Neural cell (in vitro differentiated cells): ENCODE measurements around the gene TTYH3. TPM values are rescaled to one million over a fixed set of nuclear protein-coding genes. Genes with fewer than 3 reads are reported as not detected.

Source experiments
- H2AFZ ChIP-seq: fragments of 200-600, 300-800 bp; sonication (generic), shearing (Covaris generic); 2 replicates; pipeline ENCODE4 v1.6.0; 2014; ENCODE audit warnings: low read depth, mild to moderate bottlenecking, antibody characterized with exemption, low read length, moderate library complexity
- H3F3A ChIP-seq: fragments of 200-600 bp; shearing (Covaris generic); 2 replicates; pipeline ENCODE4 v1.6.1; 2016; ENCODE audit warnings: mild to moderate bottlenecking, moderate library complexity, mixed read lengths, antibody characterized with exemption, low read length; ENCODE audit not compliant: insufficient read depth, poor library complexity, severe bottlenecking
- H3K27ac ChIP-seq: fragments of 200-600, 300-800 bp; sonication (generic), shearing (Covaris generic); 2 replicates; pipeline ENCODE4 v1.5.1; 2014; ENCODE audit warnings: mild to moderate bottlenecking, low read length, moderate library complexity
- H3K27me3 ChIP-seq: fragments of 300-800, 200-600 bp; sonication (generic), shearing (Covaris generic); 2 replicates; pipeline ENCODE4 v1.6.0; 2014; ENCODE audit warnings: mild to moderate bottlenecking, low read depth, low read length, moderate library complexity; ENCODE audit not compliant: insufficient read depth
- H3K36me3 ChIP-seq: fragments of 300-800, 200-600 bp; sonication (generic), shearing (Covaris generic); 2 replicates; pipeline ENCODE4 v1.5.1; 2014; ENCODE audit warnings: mild to moderate bottlenecking, antibody characterized with exemption, low read length, moderate library complexity; ENCODE audit not compliant: insufficient read depth
- H3K4me2 ChIP-seq: fragments of 300-800, 200-600 bp; sonication (generic), shearing (Covaris generic); 2 replicates; pipeline ENCODE4 v1.6.0; 2014; ENCODE audit warnings: mild to moderate bottlenecking, low read length
- H3K4me3 ChIP-seq: fragments of 300-800, 200-600 bp; sonication (generic), shearing (Covaris generic); 2 replicates; pipeline ENCODE4 v1.5.1; 2014; ENCODE audit warnings: mild to moderate bottlenecking, low read length, moderate library complexity
- H3K79me2 ChIP-seq: fragments of 200-600 bp; shearing (Covaris generic); replicated peaks from 2 replicates; pipeline ENCODE4 v1.6.0; 2014; ENCODE audit warnings: mild to moderate bottlenecking, low read length, moderate library complexity; ENCODE audit not compliant: insufficient read depth
- H3K9ac ChIP-seq: fragments of 300-800, 200-600 bp; sonication (generic), shearing (Covaris generic); 2 replicates; pipeline ENCODE4 v1.6.1; 2016; ENCODE audit warnings: mild to moderate bottlenecking, low read length, mixed read lengths
- H3K9me2 ChIP-seq: fragments of 200-600 bp; shearing (Covaris generic); 2 replicates; pipeline ENCODE4 v1.6.1; 2016; ENCODE audit warnings: mild to moderate bottlenecking, low read length, mixed read lengths; ENCODE audit not compliant: insufficient read depth
- H3K9me3 ChIP-seq: fragments of 200-600, 300-800 bp; sonication (generic), shearing (Covaris generic); 2 replicates; pipeline ENCODE4 v1.6.1; 2016; ENCODE audit warnings: mild to moderate bottlenecking, mixed run types, low read length, moderate library complexity, mixed read lengths
- H4K20me1 ChIP-seq: fragments of 200-600 bp; shearing (Covaris generic); 2 replicates; pipeline ENCODE4 v1.6.1; 2016; ENCODE audit warnings: mild to moderate bottlenecking, mixed run types; ENCODE audit not compliant: insufficient read depth
- EP300 ChIP-seq: fragments of 450-650 bp; conservative IDR thresholded peaks from 2 replicates; pipeline ENCODE4 v1.6.1; 2014; ENCODE audit warnings: antibody characterized with exemption, mild to moderate bottlenecking, moderate library complexity; ENCODE audit not compliant: poor library complexity, severe bottlenecking
- EZH2 ChIP-seq: fragments of 200-600, 300-800 bp; shearing (Covaris generic), sonication (generic); IDR thresholded peaks from 2 replicates; pipeline ENCODE4 v1.6.1; 2014; ENCODE audit warnings: antibody characterized with exemption, low read length, borderline replicate concordance, mild to moderate bottlenecking; ENCODE audit not compliant: insufficient read depth, poor library complexity, severe bottlenecking
- MXI1 ChIP-seq: fragments of 450-650 bp; conservative IDR thresholded peaks from 2 replicates; pipeline ENCODE4 v1.6.1; 2014; ENCODE audit warnings: antibody characterized with exemption, mild to moderate bottlenecking; ENCODE audit not compliant: poor library complexity, severe bottlenecking
- POLR2AphosphoS5 ChIP-seq: IDR thresholded peaks from 2 replicates; pipeline ENCODE4 v1.6.1; 2012
- RAD21 ChIP-seq: fragments of 450-650 bp; conservative IDR thresholded peaks from 2 replicates; pipeline ENCODE4 v1.6.1; 2014; ENCODE audit warnings: antibody characterized with exemption, mild to moderate bottlenecking, moderate library complexity
- SMC3 ChIP-seq: fragments of 450-650 bp; conservative IDR thresholded peaks from 2 replicates; pipeline ENCODE4 v1.6.1; 2014; ENCODE audit warnings: antibody characterized with exemption, mild to moderate bottlenecking, moderate library complexity; ENCODE audit not compliant: poor library complexity
- TAF1 ChIP-seq: IDR thresholded peaks from 2 replicates; pipeline ENCODE4 v1.6.1; 2012; ENCODE audit warnings: low read depth
- polyA plus RNA-seq: library from polyadenylated mRNA; depleted of rRNA; stranded (reverse); fragments of >200 nt; gene quantifications from 2 replicates; pipeline ENCODE4 v1.2.3, GENCODE V29; 2014
- TF ChIP-seq, protein P1 (sequence below): IDR thresholded peaks from 2 replicates; pipeline ENCODE4 v1.6.1; 2012; ENCODE audit warnings: borderline replicate concordance
- TF ChIP-seq, protein P2 (sequence below): fragments of 450-650 bp; IDR thresholded peaks from 2 replicates; pipeline ENCODE4 v1.5.1; 2014; ENCODE audit warnings: antibody characterized with exemption, mild to moderate bottlenecking, moderate library complexity; ENCODE audit not compliant: poor library complexity, severe bottlenecking

The TTYH3 gene
- polyA plus RNA-seq, 1 donor from 2014 or later: 17.0 TPM

DNA sequence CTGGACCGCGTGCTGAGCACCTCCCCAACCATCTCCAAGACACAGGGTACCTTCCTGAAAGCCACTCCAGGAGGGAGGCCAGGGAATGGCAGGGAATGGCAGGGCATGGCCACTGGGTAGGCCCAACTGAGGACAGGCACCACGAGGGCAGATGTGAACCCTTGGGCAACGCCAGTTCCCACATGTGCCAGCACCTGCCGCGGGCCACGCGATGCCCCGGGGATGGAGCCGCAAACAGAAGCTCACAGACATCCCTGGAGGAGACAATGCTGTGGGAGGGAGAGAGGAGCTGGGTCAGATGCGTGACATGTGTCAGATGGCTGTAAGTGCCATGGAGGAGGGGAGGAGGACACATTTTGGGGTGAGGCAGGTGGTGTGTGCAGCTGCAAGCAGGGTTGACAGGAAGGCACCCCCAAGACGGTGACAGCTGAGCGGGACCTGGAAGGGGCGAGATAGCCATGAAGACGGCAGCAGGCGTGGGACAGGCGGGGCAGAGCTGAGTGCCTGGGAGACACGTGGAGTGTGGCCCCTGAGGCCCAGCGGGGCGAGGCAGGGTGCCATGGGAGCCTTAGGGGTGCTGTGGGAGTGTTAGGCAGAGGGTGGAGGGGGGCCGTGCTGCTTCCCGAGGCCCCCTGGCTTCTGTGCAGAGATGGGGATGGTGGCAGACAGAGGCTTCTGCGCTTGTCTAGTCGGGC is 45.3 kb upstream of the TTYH3 start:
- TF ChIP-seq TAF1 (no peak), POLR2AphosphoS5 (no peak), RAD21 (no peak), EZH2 (no peak), EP300 (no peak), SMC3 (no peak), MXI1 (no peak)
- TF ChIP-seq, protein P1, sequence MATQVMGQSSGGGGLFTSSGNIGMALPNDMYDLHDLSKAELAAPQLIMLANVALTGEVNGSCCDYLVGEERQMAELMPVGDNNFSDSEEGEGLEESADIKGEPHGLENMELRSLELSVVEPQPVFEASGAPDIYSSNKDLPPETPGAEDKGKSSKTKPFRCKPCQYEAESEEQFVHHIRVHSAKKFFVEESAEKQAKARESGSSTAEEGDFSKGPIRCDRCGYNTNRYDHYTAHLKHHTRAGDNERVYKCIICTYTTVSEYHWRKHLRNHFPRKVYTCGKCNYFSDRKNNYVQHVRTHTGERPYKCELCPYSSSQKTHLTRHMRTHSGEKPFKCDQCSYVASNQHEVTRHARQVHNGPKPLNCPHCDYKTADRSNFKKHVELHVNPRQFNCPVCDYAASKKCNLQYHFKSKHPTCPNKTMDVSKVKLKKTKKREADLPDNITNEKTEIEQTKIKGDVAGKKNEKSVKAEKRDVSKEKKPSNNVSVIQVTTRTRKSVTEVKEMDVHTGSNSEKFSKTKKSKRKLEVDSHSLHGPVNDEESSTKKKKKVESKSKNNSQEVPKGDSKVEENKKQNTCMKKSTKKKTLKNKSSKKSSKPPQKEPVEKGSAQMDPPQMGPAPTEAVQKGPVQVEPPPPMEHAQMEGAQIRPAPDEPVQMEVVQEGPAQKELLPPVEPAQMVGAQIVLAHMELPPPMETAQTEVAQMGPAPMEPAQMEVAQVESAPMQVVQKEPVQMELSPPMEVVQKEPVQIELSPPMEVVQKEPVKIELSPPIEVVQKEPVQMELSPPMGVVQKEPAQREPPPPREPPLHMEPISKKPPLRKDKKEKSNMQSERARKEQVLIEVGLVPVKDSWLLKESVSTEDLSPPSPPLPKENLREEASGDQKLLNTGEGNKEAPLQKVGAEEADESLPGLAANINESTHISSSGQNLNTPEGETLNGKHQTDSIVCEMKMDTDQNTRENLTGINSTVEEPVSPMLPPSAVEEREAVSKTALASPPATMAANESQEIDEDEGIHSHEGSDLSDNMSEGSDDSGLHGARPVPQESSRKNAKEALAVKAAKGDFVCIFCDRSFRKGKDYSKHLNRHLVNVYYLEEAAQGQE: no peak
- TF ChIP-seq, protein P2, sequence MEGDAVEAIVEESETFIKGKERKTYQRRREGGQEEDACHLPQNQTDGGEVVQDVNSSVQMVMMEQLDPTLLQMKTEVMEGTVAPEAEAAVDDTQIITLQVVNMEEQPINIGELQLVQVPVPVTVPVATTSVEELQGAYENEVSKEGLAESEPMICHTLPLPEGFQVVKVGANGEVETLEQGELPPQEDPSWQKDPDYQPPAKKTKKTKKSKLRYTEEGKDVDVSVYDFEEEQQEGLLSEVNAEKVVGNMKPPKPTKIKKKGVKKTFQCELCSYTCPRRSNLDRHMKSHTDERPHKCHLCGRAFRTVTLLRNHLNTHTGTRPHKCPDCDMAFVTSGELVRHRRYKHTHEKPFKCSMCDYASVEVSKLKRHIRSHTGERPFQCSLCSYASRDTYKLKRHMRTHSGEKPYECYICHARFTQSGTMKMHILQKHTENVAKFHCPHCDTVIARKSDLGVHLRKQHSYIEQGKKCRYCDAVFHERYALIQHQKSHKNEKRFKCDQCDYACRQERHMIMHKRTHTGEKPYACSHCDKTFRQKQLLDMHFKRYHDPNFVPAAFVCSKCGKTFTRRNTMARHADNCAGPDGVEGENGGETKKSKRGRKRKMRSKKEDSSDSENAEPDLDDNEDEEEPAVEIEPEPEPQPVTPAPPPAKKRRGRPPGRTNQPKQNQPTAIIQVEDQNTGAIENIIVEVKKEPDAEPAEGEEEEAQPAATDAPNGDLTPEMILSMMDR: no peak
- Histone ChIP-seq H3F3A (no peaks in the 10 kb centered on the region), H3K9me3 (no peaks in the 10 kb centered on the region), H3K79me2 (no peaks in the 10 kb centered on the region), H3K27me3 (no peaks in the 10 kb centered on the region), H3K4me2 (no peak overlapping the region), H3K36me3 (no peaks in the 10 kb centered on the region), H3K9me2 (no peaks in the 10 kb centered on the region), H4K20me1 (no peaks in the 10 kb centered on the region), H3K9ac (no peak overlapping the region), H3K27ac (no peak overlapping the region), H3K4me3 (no peak overlapping the region), H2AFZ (no peak overlapping the region)

DNA sequence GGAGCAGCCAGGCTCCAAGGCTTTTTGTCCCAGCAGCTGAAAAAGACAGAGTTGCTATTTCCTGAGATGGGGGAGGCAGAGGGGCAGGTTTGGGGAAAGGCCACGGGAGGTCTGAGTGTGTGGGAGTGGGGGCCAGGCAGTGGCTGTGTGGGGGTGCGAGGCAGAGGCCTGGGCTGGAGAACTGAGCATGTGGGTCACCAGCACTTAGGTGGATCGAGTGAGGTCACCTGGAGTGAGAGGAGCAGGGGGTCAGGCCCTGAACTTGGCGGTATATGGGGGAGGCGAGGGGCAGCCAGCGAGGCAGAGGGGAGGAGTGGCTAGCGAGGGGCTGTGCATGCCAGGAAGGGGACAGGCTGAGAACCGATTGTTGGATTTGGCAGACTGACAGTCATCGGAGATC is 44.7 kb upstream of the TTYH3 start:
- no peaks in the 10 kb centered on the region for H3K9me3 ChIP-seq
- no peak overlapping the region for H3K4me2 ChIP-seq
- H3K27ac ChIP-seq: no peak overlapping the region
- TF ChIP-seq, protein P1: no peak
- TF ChIP-seq EZH2 (no peak), SMC3 (no peak), RAD21 (no peak), POLR2AphosphoS5 (no peak), MXI1 (no peak), TAF1 (no peak), EP300 (no peak)
- TF ChIP-seq, protein P2: no peak
- no peaks in the 10 kb centered on the region for H3K79me2 ChIP-seq
- H3K9me2 ChIP-seq: no peaks in the 10 kb centered on the region
- H3F3A ChIP-seq: no peaks in the 10 kb centered on the region
- no peak overlapping the region for H2AFZ ChIP-seq
- no peaks in the 10 kb centered on the region for H4K20me1 ChIP-seq
- H3K9ac ChIP-seq: no peak overlapping the region
- no peaks in the 10 kb centered on the region for H3K36me3 ChIP-seq
- no peaks in the 10 kb centered on the region for H3K27me3 ChIP-seq
- no peak overlapping the region for H3K4me3 ChIP-seq
